Gastroesophageal sphincter (tissue), 4 donors: ENCODE results near the gene POLR3A. TPM values are rescaled to one million over a fixed set of nuclear protein-coding genes. Genes with fewer than 3 reads are reported as not detected.
A peak's percentile ranks its signal among the peaks of the same experiment; 100 is the strongest.

Experiments used
- ATAC-seq: fragments of 150-250 bp; one replicate; pipeline ENCODE4 v1.9.1; 2016; ENCODE audit warnings: mild to moderate bottlenecking, moderate library complexity
- H3K27ac ChIP-seq, 4 donors: fragments of 200-600 bp; sonication (generic) in 3 of 4; 1 replicate in 3 of 4; 2 replicates in 1 of 4; pipeline ENCODE4 v1.5.1; 2016 to 2019
- H3K27me3 ChIP-seq: fragments of 200-600 bp; sonication (generic); one replicate; pipeline ENCODE4 v1.5.1; 2019
- H3K36me3 ChIP-seq, 2 donors: fragments of 200-600 bp; sonication (generic); one replicate each; pipeline ENCODE4 v1.5.1; 2019; ENCODE audit warnings: control low read depth in 1 of 2
- H3K4me1 ChIP-seq, 3 donors: fragments of 200-600 bp; sonication (generic); 1 replicate in 2 of 3; 2 replicates in 1 of 3; pipeline ENCODE4 v1.5.1; 2016 to 2019; ENCODE audit warnings: control low read depth in 2 of 3
- H3K4me3 ChIP-seq, 2 donors: fragments of 200-600 bp; sonication (generic); one replicate each; pipeline ENCODE4 v1.5.1; 2019; ENCODE audit warnings: mild to moderate bottlenecking in 1 of 2, moderate library complexity in 1 of 2
- H3K9me3 ChIP-seq, 3 donors: fragments of 200-600 bp; sonication (generic); one replicate each; pipeline ENCODE4 v1.5.1; 2017 to 2019; ENCODE audit warnings: control low read depth in 2 of 3
- EP300 ChIP-seq: sonication (generic); formaldehyde crosslinking; IDR thresholded peaks from one replicate; pipeline ENCODE4 v1.6.1; 2017; ENCODE audit warnings: antibody characterized with exemption, mild to moderate bottlenecking
- POLR2A ChIP-seq, 2 donors: fragments of 450-650 bp; IDR thresholded peaks; one replicate each; pipeline ENCODE4 v1.6.1; 2017; ENCODE audit warnings: antibody characterized with exemption in 2 of 2, mild to moderate bottlenecking in 2 of 2, moderate library complexity in 1 of 2
- POLR2AphosphoS5 ChIP-seq: sonication (generic); formaldehyde crosslinking; IDR thresholded peaks from one replicate; pipeline ENCODE4 v1.6.1; 2017; ENCODE audit warnings: antibody characterized with exemption
- WGBS, 2 donors: methylation state at CpG; one replicate each; pipeline ENCODE4 v1.1.5; 2018; ENCODE audit warnings: low coverage in 1 of 2; 5-methylcytosine and 5-hydroxymethylcytosine counted together
- total RNA-seq, 4 donors: library from RNA; depleted of rRNA; stranded (reverse); fragments of >200 nt; gene quantifications; one replicate each; pipeline ENCODE4 v1.1.0, GENCODE V29; 2016
- TF ChIP-seq, protein P1 (sequence below), 4 experiments: fragments of 200-600 bp in 2 of 4; fragments of 450-650 bp in 2 of 4; sonication (generic) in 1 of 4; IDR thresholded peaks; one replicate each; pipeline ENCODE4 v1.5.1; 2017 to 2019; ENCODE audit warnings: antibody characterized with exemption in 4 of 4, mild to moderate bottlenecking in 2 of 4, moderate library complexity in 2 of 4

POLR3A gene
- total RNA-seq, 4 donors from 2014 or later: 10.0 to 13.5 (median 12.0) TPM

GRCh38 chr10:78047314-78047891 lies 18.1 kb upstream of the POLR3A start:
- peak; percentile 72 for ATAC-seq

DNA sequence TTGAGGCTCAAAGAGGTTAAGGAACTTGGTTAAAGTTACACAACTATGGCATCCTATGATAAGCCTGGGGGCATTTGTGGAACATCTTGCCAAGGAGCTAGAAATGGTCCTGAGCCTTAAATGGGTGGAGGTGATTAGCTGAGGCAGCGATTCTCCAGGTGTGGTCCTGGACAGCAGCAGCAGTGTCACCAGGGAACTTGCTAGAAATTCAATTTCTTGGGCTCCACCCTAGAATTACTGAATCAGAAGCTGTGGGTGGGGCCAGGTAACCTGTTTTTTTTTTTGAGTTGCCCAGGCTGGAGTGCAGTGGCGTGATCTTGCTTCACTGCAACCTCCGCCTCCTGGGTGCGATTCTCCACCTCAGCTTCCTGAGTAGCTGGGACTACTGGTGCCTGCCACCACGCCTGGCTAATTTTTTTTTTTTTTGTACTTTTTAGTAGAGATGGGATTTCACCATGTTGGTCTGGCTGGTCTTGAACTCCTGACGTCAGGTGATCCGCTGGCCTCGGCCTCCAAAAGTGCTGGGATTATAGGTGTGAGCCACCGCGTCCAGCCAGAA lies 17.5 kb upstream of the POLR3A start:
- H3K4me1 ChIP-seq: peaks cover 0 to 28% (median 0%) of the 10 kb centered on the region in 3 donors
- no peak overlapping the region for H3K27ac ChIP-seq
- peaks cover 0 to 38% of the 10 kb centered on the region in 2 donors for H3K36me3 ChIP-seq
- H3K9me3 ChIP-seq: no peaks in the 10 kb centered on the region
- TF ChIP-seq POLR2AphosphoS5 (no peak), POLR2A (IDR thresholded peaks at IDR 0.05) (no peak), EP300 (no peak)
- TF ChIP-seq, protein P1, sequence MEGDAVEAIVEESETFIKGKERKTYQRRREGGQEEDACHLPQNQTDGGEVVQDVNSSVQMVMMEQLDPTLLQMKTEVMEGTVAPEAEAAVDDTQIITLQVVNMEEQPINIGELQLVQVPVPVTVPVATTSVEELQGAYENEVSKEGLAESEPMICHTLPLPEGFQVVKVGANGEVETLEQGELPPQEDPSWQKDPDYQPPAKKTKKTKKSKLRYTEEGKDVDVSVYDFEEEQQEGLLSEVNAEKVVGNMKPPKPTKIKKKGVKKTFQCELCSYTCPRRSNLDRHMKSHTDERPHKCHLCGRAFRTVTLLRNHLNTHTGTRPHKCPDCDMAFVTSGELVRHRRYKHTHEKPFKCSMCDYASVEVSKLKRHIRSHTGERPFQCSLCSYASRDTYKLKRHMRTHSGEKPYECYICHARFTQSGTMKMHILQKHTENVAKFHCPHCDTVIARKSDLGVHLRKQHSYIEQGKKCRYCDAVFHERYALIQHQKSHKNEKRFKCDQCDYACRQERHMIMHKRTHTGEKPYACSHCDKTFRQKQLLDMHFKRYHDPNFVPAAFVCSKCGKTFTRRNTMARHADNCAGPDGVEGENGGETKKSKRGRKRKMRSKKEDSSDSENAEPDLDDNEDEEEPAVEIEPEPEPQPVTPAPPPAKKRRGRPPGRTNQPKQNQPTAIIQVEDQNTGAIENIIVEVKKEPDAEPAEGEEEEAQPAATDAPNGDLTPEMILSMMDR (IDR thresholded peaks at IDR 0.05): no peak
- 80 to 100% methylated on average over 2 to 10 of the region's 10 CpGs for WGBS, 2 donors
- H3K27me3 ChIP-seq: no peaks in the 10 kb centered on the region
- ATAC-seq: no peak
- H3K4me3 ChIP-seq: no peak overlapping the region

More at GRCh38 chr10:78047314-78047891, 18.1 kb upstream of the POLR3A start:
- Histone ChIP-seq H3K27ac (no peak overlapping the region), H3K36me3 (peaks cover 0 to 32% of the 10 kb centered on the region in 2 donors), H3K4me3 (no peak overlapping the region), H3K9me3 (no peaks in the 10 kb centered on the region), H3K27me3 (no peaks in the 10 kb centered on the region), H3K4me1 (peaks cover 0 to 28% (median 0%) of the 10 kb centered on the region in 3 donors)
- TF ChIP-seq, protein P1 (IDR thresholded peaks at IDR 0.05): peak; percentile 83 to 92 (median 90)
- TF ChIP-seq POLR2A (IDR thresholded peaks at IDR 0.05) (no peak), POLR2AphosphoS5 (peak; percentile 29)
- WGBS, 2 donors: 0 to 13% methylated on average over 5 to 6 of the region's 13 CpGs

- ATAC-seq: no peak
- Histone ChIP-seq H3K36me3 (peaks cover 0 to 45% of the 10 kb centered on the region in 2 donors), H3K27ac (no peak overlapping the region), H3K4me3 (no peak overlapping the region), H3K27me3 (no peaks in the 10 kb centered on the region), H3K9me3 (no peaks in the 10 kb centered on the region), H3K4me1 (peaks cover 0 to 28% (median 0%) of the 10 kb centered on the region in 3 donors)
- 60 to 69% methylated on average over 2 of the region's 8 CpGs for WGBS, 2 donors
- TF ChIP-seq POLR2AphosphoS5: no peak
- TF ChIP-seq EP300: no peak
- TF ChIP-seq POLR2A (IDR thresholded peaks at IDR 0.05): no peak
- TF ChIP-seq, protein P1 (IDR thresholded peaks at IDR 0.05): no peak
Observed at GRCh38 chr10:78045856-78046255, 16.5 kb upstream of the POLR3A start.

DNA sequence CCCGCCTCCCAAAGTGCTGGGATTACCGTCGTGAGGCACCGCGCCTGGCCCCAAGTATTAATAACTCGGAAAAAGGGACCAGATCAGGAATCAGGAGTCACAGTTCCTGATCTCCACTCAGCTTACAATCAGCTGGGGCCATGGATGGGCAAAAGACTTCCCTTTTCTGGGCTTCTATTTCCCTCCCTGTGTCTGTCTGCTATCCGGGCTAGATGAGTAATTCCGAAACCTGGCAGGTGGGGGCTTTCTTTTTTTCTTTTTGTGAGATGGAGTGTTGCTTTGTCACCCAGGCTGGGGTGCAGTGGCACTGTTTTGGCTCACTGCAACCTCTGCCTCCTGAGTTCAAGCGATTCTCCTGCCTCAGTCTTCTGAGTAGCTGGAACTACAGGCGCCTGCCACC lies 15.9 kb upstream of the POLR3A start:
- Histone ChIP-seq H3K27me3 (no peaks in the 10 kb centered on the region), H3K27ac (no peak overlapping the region), H3K4me3 (no peak overlapping the region), H3K4me1 (peaks cover 0 to 28% (median 0%) of the 10 kb centered on the region in 3 donors), H3K9me3 (no peaks in the 10 kb centered on the region), H3K36me3 (peaks cover 0 to 46% of the 10 kb centered on the region in 2 donors)
- TF ChIP-seq, protein P1 (IDR thresholded peaks at IDR 0.05): no peak
- WGBS, 2 donors: 74 to 77% methylated on average over 4 to 6 of the region's 10 CpGs
- no peak for ATAC-seq

DNA sequence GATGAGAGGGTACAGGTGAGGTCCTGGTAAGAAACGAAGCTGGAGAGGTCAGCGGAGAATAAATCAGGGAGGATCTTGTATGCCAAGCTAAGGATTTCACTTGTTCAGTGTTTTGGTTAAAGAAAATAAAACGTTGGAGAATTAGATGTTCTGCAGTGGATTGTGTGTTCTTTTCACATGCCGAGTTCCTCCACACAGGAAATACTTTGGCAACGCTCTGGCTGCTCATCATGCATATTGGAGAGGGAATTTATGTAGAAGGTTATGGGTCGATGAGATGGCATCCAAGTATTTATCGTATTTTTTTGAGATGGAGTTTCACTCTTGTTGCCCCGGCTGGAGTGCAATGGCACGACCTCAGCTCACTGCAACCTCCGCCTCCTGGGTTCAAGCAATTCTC lies 15.4 kb upstream of the POLR3A start:
- no peak overlapping the region for H3K27ac ChIP-seq
- TF ChIP-seq, protein P1 (IDR thresholded peaks at IDR 0.05): no peak
- TF ChIP-seq POLR2A (IDR thresholded peaks at IDR 0.05) (no peak), EP300 (no peak), POLR2AphosphoS5 (no peak)
- WGBS, 2 donors: 61 to 66% methylated on average over 6 to 8 of the region's 10 CpGs
- no peak for ATAC-seq
- no peaks in the 10 kb centered on the region for H3K27me3 ChIP-seq
- peaks cover 0 to 33% (median 0%) of the 10 kb centered on the region in 3 donors for H3K4me1 ChIP-seq
- H3K36me3 ChIP-seq: peaks cover 0 to 46% of the 10 kb centered on the region in 2 donors
- no peaks in the 10 kb centered on the region for H3K9me3 ChIP-seq
- H3K4me3 ChIP-seq: no peak overlapping the region
